SK-N-MC (cell line): ENCODE measurements around the gene METTL15.

Source experiments
- EZH2 ChIP-seq: fragments of 200-600 bp; sonication (generic); IDR thresholded peaks from one replicate; pipeline ENCODE4 v1.6.1; 2017; ENCODE audit warnings: antibody characterized with exemption
- FOXP2 ChIP-seq: optimal IDR thresholded peaks from 2 replicates; pipeline ENCODE3; 2011; ENCODE audit warnings: mild to moderate bottlenecking, moderate library complexity; ENCODE audit not compliant: insufficient read depth; ENCODE audit errors: extremely low read length, control extremely low read depth
- POLR2AphosphoS5 ChIP-seq: IDR thresholded peaks from 2 replicates; pipeline ENCODE4 v1.6.1; 2012; ENCODE audit warnings: mild to moderate bottlenecking, low read depth, low read length, borderline replicate concordance

GRCh38 chr11:28347371-28347770 lies 239.2 kb downstream of the METTL15 start:
- TF ChIP-seq POLR2AphosphoS5 (no peak), EZH2 (no peak), FOXP2 (no peak)
